Mesothelial cell of epicardium (in vitro differentiated cells): ENCODE measurements around the gene PDZRN4. TPM values are rescaled to one million over a fixed set of nuclear protein-coding genes. Genes with fewer than 3 reads are reported as not detected.

Experiments
- DNase-seq, 2 experiments: peaks; one replicate each; pipeline ENCODE4 v3.0.0; 2021; ENCODE audit warnings: low spot score in 2 of 2; ENCODE audit not compliant: unreplicated experiment in 2 of 2
- H3K27ac Mint-ChIP-seq: 2 replicates; pipeline ENCODE4 v1.8.0; 2021; ENCODE audit warnings: mixed read lengths
- H3K27me3 Mint-ChIP-seq: 2 replicates; pipeline ENCODE4 v1.8.0; 2021; ENCODE audit warnings: low read depth, mixed read lengths
- H3K36me3 Mint-ChIP-seq: 2 replicates; pipeline ENCODE4 v1.8.0; 2021; ENCODE audit warnings: mixed read lengths
- H3K4me1 Mint-ChIP-seq: 2 replicates; pipeline ENCODE4 v1.8.0; 2021; ENCODE audit warnings: mixed read lengths
- H3K4me3 Mint-ChIP-seq: 2 replicates; pipeline ENCODE4 v1.8.0; 2021; ENCODE audit warnings: mild to moderate bottlenecking, moderate library complexity, mixed read lengths
- H3K9me3 Mint-ChIP-seq: 2 replicates; pipeline ENCODE4 v1.8.0; 2021; ENCODE audit warnings: mixed read lengths
- total RNA-seq: library from RNA; stranded (reverse); gene quantifications from 3 replicates; pipeline ENCODE4 v1.2.1, GENCODE V29; 2021
- TF ChIP-seq, protein P1 (sequence below): fragments of 200-600 bp; sonication (generic); IDR thresholded peaks from one replicate; pipeline ENCODE4 v1.5.0; 2021; ENCODE audit warnings: antibody characterized with exemption; ENCODE audit not compliant: unreplicated experiment

PDZRN4 gene
- total RNA-seq, 1 donor from 2014 or later: 1.5 TPM

DNA sequence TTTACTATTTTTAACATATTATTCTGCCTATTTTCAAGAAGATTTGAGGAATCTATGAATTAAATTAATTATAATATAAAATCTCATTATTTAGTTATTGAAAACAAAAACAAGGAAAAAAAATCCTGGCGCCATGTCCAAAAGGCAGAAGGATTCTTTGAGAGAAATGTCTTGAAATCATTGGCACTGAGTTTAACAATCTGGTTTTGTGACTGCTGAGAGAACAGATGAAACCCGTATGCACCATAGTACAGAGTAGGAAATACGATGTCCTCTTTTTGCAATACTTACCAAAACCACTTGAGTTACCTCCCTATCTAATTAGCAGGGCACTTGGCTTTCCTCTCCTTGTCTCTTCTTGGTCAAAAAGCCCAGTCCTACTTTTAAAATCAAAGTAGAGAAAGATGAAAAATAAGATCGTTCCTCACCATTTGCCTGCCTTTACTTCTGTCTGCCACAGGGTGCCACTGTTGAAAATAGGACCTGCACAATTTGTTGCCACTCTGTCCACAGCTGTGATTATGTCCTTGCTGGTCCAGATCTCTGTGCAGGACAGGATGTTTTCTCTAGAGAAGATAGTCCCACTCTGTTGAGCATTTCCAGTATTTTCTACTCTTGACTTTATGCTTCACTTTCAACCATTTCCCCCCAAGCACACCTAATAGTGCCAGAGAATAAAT lies 179.7 kb downstream of the PDZRN4 start:
- no peaks in the 10 kb centered on the region for H3K36me3 Mint-ChIP-seq
- peaks cover 8% of the 10 kb centered on the region for H3K4me1 Mint-ChIP-seq
- no peak for DNase-seq
- no peak overlapping the region for H3K27ac Mint-ChIP-seq
- peaks cover 31% of the 10 kb centered on the region for H3K9me3 Mint-ChIP-seq
- H3K27me3 Mint-ChIP-seq: no peaks in the 10 kb centered on the region
- H3K4me3 Mint-ChIP-seq: no peak overlapping the region
- TF ChIP-seq, protein P1, sequence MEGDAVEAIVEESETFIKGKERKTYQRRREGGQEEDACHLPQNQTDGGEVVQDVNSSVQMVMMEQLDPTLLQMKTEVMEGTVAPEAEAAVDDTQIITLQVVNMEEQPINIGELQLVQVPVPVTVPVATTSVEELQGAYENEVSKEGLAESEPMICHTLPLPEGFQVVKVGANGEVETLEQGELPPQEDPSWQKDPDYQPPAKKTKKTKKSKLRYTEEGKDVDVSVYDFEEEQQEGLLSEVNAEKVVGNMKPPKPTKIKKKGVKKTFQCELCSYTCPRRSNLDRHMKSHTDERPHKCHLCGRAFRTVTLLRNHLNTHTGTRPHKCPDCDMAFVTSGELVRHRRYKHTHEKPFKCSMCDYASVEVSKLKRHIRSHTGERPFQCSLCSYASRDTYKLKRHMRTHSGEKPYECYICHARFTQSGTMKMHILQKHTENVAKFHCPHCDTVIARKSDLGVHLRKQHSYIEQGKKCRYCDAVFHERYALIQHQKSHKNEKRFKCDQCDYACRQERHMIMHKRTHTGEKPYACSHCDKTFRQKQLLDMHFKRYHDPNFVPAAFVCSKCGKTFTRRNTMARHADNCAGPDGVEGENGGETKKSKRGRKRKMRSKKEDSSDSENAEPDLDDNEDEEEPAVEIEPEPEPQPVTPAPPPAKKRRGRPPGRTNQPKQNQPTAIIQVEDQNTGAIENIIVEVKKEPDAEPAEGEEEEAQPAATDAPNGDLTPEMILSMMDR: no peak

GRCh38 chr12:41380878-41381277 lies 192.8 kb downstream of the PDZRN4 start:
- DNase-seq: no peak
- Mint-ChIP-seq H3K27me3 (no peaks in the 10 kb centered on the region), H3K27ac (no peak overlapping the region), H3K4me1 (no peaks in the 10 kb centered on the region), H3K9me3 (peaks cover 51% of the 10 kb centered on the region), H3K4me3 (no peak overlapping the region), H3K36me3 (peaks cover 2% of the 10 kb centered on the region)
- TF ChIP-seq, protein P1: no peak

DNA sequence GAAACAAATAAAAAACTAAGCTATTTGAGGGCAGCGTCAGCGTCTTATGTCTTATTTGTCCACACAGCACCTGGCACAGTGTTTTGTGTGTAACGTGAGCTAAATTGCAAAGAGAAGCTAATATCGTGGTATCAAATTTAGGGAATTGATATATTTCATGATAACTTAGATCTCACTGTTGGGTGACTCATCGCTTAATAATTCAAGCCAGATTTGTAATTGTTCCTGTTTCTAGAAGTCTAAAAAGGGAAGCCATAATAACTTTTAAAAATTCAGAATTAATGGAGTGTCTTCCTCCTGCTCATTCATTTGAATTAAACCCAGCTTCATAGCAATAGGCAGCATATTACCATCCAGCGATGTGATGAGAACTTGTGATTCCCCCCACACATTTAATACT lies 214.7 kb downstream of the PDZRN4 start:
- peaks cover 7% of the 10 kb centered on the region for H3K36me3 Mint-ChIP-seq
- no peak overlapping the region for H3K4me3 Mint-ChIP-seq
- peaks cover 5% of the 10 kb centered on the region for H3K4me1 Mint-ChIP-seq
- H3K9me3 Mint-ChIP-seq: peaks cover 16% of the 10 kb centered on the region
- TF ChIP-seq, protein P1: no peak
- no peaks in the 10 kb centered on the region for H3K27me3 Mint-ChIP-seq
- no peak overlapping the region for H3K27ac Mint-ChIP-seq
- no peak for DNase-seq

- Mint-ChIP-seq H3K27ac (no peak overlapping the region), H3K4me1 (no peaks in the 10 kb centered on the region), H3K4me3 (no peak overlapping the region), H3K9me3 (peaks cover 16% of the 10 kb centered on the region), H3K27me3 (no peaks in the 10 kb centered on the region), H3K36me3 (peaks cover 7% of the 10 kb centered on the region)
- TF ChIP-seq, protein P1: no peak
- no peak for DNase-seq
These were observed 219.2 kb downstream of the PDZRN4 start for GRCh38 chr12:41407232-41407799.

DNA sequence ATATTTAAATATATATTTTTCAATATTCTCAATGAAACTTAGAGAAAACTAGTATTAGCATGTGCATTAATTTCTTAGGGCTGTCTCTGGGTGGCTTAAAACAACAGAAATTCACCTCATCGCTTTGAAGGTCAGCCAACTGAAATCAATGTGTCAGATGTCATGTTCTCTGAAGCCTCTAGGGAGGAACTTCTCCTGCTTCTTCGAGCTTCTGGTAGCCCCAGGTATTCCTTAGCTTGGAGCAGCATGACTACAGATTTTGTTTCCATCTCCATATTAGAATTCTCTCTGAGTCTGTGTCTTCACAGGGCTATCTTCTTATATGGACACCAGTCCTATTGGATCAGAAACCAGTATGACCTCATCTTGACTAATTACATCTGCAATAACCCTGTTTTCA lies 221.5 kb downstream of the PDZRN4 start:
- H3K4me3 Mint-ChIP-seq: no peak overlapping the region
- H3K36me3 Mint-ChIP-seq: peaks cover 7% of the 10 kb centered on the region
- H3K27ac Mint-ChIP-seq: no peak overlapping the region
- H3K4me1 Mint-ChIP-seq: no peaks in the 10 kb centered on the region
- TF ChIP-seq, protein P1: no peak
- DNase-seq: no peak
- H3K27me3 Mint-ChIP-seq: no peaks in the 10 kb centered on the region
- peaks cover 22% of the 10 kb centered on the region for H3K9me3 Mint-ChIP-seq
